ENCODE data around the gene IGLL1.

IGLL1 gene

DNA sequence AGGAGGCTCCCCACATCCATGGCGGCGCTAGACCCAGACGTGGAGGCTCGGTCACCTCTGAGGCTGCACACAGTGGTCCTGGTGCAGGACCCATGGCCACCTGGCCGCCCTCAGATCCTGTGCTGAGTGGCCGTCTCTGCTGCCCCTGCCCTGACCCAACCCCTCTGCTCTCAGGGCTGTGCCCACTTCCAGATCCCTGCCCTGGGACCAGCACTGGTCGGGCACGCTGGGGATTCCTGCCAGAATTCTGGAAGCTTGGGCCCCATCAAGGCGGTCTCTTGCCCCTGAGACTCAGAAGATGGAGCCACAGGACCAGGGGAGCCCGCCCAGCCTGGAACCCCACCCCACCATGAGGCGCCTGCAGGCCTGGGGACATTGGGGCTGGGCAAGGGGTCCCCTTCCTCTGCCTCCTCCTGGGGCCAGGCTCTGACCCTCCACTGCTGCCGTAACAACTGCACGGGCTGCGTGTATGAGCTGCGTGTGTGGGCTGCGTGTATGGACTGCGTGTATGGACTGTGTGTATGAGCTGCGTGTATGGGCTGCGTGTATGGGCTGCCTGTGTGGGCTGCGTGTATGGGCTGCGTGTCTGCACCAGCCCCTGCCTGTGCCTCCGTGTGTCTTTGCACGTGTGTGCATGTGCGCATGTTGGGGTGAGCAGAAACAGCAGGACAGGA is 48.7 kb downstream of the IGLL1 start:
- H3K27me3 ChIP-seq (replicated peaks; ENCODE audit: control insufficient read depth, insufficient read depth, low read length, poor library complexity, severe bottlenecking) = no peaks in the 10 kb centered on the region
- no peaks in the 10 kb centered on the region for H3K9me3 ChIP-seq (ENCODE audit: control insufficient read depth, low read length)
- no peak overlapping the region for H3K4me3 ChIP-seq (ENCODE audit: insufficient read depth, low read depth, low read length, poor library complexity, severe bottlenecking)
- H3K27ac ChIP-seq (ENCODE audit: insufficient read depth, low read length, poor library complexity, severe bottlenecking) = no peak overlapping the region
- H3K36me3 ChIP-seq (ENCODE audit: control insufficient read depth, insufficient read depth, low read length) = no peaks in the 10 kb centered on the region
- no peak for DNase-seq
- no peaks in the 10 kb centered on the region for H3K4me1 ChIP-seq (ENCODE audit: control insufficient read depth, insufficient read depth, low read length, poor library complexity, severe bottlenecking)

DNA sequence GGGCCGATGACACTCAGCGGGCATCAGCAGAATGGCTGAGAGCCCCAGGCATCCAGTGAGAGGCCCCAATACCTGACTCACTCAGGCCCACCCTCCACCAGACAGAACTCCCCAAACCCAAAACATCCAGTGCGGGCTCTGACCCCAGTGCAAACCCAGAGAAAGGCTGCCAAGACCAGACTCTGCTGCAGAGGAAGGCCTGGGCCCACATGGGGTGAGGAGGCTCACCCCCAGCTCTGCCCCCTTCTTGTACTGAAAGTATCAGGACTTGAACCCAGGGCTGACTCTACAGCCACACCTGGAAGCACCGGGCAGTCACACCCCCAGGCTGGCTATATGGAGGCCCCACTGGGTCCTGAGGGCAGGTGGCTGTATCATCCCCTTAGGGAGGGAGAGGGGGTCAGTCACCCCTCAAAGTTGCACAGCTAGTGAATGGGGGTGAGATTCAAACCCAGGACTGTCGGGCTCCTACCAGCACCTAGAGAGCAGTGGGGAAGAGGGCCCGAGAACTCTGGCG is 49.3 kb downstream of the IGLL1 start:
- no peak for DNase-seq
- Histone ChIP-seq H3K27me3 (replicated peaks; ENCODE audit: control insufficient read depth, insufficient read depth, low read length, poor library complexity, severe bottlenecking) (no peaks in the 10 kb centered on the region), H3K9me3 (ENCODE audit: control insufficient read depth, low read length) (no peaks in the 10 kb centered on the region), H3K27ac (ENCODE audit: insufficient read depth, low read length, poor library complexity, severe bottlenecking) (no peak overlapping the region), H3K36me3 (ENCODE audit: control insufficient read depth, insufficient read depth, low read length) (no peaks in the 10 kb centered on the region), H3K4me1 (ENCODE audit: control insufficient read depth, insufficient read depth, low read length, poor library complexity, severe bottlenecking) (no peaks in the 10 kb centered on the region), H3K4me3 (ENCODE audit: insufficient read depth, low read depth, low read length, poor library complexity, severe bottlenecking) (no peak overlapping the region)

DNA sequence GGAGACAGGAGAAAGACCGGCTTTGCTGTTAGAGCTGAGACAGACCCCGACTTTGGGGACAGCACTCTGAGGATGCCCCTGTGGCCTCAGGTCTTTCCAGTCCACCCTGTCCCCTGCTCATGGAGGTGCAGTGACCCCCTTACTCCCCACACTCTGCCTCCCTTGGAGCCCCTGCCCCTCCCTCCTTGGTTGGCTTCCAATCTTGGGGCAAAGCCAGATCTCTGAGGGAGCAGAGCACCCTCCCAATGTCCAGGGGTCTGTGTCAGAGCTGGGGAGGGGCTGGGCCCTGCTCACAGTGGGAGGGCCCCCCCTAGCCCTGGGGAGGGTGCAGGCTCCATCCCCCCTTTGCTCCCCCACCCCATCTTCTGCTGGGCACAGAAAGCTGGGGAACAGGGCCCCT is 50.0 kb downstream of the IGLL1 start:
- no peaks in the 10 kb centered on the region for H3K4me1 ChIP-seq (ENCODE audit: control insufficient read depth, insufficient read depth, low read length, poor library complexity, severe bottlenecking)
- H3K4me3 ChIP-seq (ENCODE audit: insufficient read depth, low read depth, low read length, poor library complexity, severe bottlenecking) = no peak overlapping the region
- DNase-seq = no peak
- no peaks in the 10 kb centered on the region for H3K36me3 ChIP-seq (ENCODE audit: control insufficient read depth, insufficient read depth, low read length)
- no peaks in the 10 kb centered on the region for H3K27me3 ChIP-seq (replicated peaks; ENCODE audit: control insufficient read depth, insufficient read depth, low read length, poor library complexity, severe bottlenecking)
- H3K9me3 ChIP-seq (ENCODE audit: control insufficient read depth, low read length) = no peaks in the 10 kb centered on the region
- H3K27ac ChIP-seq (ENCODE audit: insufficient read depth, low read length, poor library complexity, severe bottlenecking) = no peak overlapping the region

DNA sequence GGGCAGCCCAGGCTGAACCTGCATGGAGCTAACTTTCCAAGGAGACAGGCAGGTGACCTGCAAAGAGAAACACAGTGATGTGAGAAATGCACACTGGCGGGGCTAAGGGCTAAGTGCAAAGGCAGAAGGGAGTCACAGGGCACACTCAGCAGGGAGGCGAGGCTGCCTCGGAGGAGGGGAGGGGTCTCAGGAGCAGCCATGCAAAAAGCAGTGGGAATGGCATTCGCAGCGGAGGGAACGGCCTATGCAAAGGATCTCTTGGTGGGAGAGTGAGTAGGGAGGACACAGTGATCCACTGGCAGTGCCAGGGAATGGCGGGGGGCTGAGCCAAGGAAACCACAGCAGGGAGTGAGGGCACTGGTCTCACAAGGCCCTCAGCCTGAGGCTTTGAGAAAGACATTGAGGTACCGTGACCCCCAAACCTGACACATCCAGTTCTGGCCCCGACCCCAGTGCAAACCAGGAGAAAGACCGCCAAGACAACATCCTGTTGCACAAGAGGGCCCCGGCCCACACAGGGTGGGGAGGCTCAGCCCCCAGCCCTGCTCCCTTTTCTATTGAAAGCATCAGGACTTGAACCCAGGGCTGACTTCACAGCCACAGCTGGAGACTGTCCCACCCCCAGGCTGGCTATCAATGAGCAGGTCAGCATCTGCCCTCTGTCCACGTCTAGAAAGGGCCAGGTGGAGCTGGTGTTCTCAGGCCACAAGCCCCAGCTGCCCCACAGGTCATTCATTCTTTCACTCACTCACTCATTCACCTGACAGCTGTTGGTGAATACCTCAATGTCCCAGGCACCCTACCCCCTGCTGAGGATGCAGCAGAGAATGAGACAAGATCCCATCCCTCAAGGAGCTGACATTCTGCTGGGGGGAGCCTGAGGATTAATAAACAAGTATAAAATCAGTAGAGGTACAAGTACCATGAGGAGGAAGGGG is 50.7 kb downstream of the IGLL1 start:
- no peaks in the 10 kb centered on the region for H3K9me3 ChIP-seq (ENCODE audit: control insufficient read depth, low read length)
- H3K27ac ChIP-seq (ENCODE audit: insufficient read depth, low read length, poor library complexity, severe bottlenecking) = no peak overlapping the region
- no peaks in the 10 kb centered on the region for H3K36me3 ChIP-seq (ENCODE audit: control insufficient read depth, insufficient read depth, low read length)
- no peaks in the 10 kb centered on the region for H3K27me3 ChIP-seq (replicated peaks; ENCODE audit: control insufficient read depth, insufficient read depth, low read length, poor library complexity, severe bottlenecking)
- H3K4me1 ChIP-seq (ENCODE audit: control insufficient read depth, insufficient read depth, low read length, poor library complexity, severe bottlenecking) = no peaks in the 10 kb centered on the region
- no peak overlapping the region for H3K4me3 ChIP-seq (ENCODE audit: insufficient read depth, low read depth, low read length, poor library complexity, severe bottlenecking)
- no peak for DNase-seq

DNA sequence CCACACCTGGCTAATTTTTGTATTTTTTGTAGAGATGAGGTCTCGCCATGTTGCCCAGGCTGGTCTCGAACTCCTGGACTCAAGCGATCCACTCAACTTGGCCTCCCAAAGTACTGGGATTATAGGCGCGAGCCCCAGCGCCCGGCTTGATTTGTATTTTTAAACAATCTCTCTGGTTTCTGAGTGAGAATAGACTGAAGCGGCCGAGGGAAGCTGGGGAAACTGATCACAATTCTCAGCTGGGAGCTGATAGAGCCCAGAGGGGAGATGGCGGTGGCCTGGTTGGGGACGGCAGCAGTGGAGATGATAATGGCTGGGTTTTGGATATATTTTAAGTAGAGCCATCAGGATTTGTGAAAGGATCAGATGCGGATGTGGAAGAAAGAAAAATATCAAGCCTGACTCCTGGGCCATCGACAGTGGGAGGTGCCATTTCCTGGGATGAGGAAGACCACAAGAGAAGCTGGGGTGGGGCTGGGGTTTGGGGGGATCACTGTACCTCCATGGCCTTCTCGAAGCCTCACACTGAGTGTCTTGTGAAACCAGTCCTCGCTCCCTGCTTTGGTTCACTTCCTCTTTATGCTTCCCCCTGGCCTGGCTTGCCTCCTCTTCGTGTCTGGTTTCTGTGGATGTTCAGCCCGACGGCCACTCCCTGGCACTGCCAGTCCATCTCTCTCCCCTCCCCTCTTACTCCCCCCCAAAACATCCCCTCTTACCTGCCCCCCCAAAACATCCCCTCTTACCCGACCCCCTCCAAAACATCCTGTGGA is 51.9 kb downstream of the IGLL1 start:
- Histone ChIP-seq H3K4me3 (ENCODE audit: insufficient read depth, low read depth, low read length, poor library complexity, severe bottlenecking) (no peak overlapping the region), H3K27me3 (replicated peaks; ENCODE audit: control insufficient read depth, insufficient read depth, low read length, poor library complexity, severe bottlenecking) (no peaks in the 10 kb centered on the region), H3K9me3 (ENCODE audit: control insufficient read depth, low read length) (no peaks in the 10 kb centered on the region), H3K27ac (ENCODE audit: insufficient read depth, low read length, poor library complexity, severe bottlenecking) (no peak overlapping the region), H3K36me3 (ENCODE audit: control insufficient read depth, insufficient read depth, low read length) (no peaks in the 10 kb centered on the region), H3K4me1 (ENCODE audit: control insufficient read depth, insufficient read depth, low read length, poor library complexity, severe bottlenecking) (no peaks in the 10 kb centered on the region)
- no peak for DNase-seq

DNA sequence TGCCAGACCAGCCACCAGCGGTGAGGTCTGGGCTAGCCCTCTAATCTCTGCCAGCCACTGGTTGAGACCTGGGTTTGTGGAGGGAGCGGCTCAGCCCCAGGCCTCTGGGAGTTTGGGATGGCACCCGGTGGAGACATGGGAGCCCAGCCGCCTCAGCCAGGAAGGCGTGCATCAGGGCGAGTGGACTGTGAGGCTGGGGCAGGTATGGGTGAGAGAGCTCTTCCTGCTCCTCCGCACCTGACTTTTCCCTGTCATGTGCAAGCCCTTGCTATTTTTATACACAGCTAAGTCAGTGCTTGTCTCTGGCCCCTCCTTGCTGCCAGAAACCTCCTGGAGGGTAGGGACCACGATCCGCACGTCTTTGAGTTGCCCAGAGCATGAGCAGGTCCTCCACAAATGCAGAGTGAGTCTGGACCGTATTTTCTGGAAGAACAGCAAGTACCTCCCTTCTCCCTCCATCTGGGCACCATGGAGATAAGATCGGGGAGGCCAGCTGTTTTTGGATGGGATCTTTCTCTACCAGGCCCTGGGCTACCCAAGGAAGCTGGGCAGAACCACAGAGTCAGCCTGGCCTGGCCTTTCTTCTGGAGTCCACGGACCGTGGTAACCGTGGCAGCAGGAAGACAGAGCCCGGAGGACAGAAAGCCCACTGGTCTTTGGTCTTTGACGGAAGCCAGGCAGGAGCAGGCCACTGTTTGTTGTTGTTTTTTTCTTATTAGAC is 53.3 kb downstream of the IGLL1 start:
- Histone ChIP-seq H3K36me3 (ENCODE audit: control insufficient read depth, insufficient read depth, low read length) (no peaks in the 10 kb centered on the region), H3K9me3 (ENCODE audit: control insufficient read depth, low read length) (no peaks in the 10 kb centered on the region), H3K4me1 (ENCODE audit: control insufficient read depth, insufficient read depth, low read length, poor library complexity, severe bottlenecking) (peaks cover 2% of the 10 kb centered on the region), H3K27ac (ENCODE audit: insufficient read depth, low read length, poor library complexity, severe bottlenecking) (no peak overlapping the region), H3K4me3 (ENCODE audit: insufficient read depth, low read depth, low read length, poor library complexity, severe bottlenecking) (no peak overlapping the region), H3K27me3 (replicated peaks; ENCODE audit: control insufficient read depth, insufficient read depth, low read length, poor library complexity, severe bottlenecking) (no peaks in the 10 kb centered on the region)
- DNase-seq = no peak

DNA sequence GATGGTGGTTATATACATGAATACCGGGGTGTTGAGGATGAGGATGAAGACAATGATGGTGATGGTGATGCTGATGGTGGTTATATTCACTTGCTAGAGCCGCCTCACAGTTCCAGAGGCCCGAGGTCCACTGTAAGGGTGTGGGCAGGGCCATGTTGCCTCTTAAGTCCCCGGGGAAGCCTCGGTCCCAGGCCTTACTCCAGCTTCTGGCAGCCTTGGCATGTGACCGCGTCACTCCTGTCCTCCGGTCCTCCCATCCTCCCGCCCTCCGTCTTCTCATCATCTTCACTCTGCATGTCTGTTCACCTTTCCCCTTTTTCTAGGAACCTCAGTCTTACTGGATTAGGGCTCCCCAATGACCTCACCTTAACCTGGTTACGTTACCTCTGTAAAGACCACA is 54.6 kb downstream of the IGLL1 start:
- DNase-seq = no peak
- H3K27ac ChIP-seq (ENCODE audit: insufficient read depth, low read length, poor library complexity, severe bottlenecking) = no peak overlapping the region
- H3K36me3 ChIP-seq (ENCODE audit: control insufficient read depth, insufficient read depth, low read length) = no peaks in the 10 kb centered on the region
- no peak overlapping the region for H3K4me3 ChIP-seq (ENCODE audit: insufficient read depth, low read depth, low read length, poor library complexity, severe bottlenecking)
- peaks cover 9% of the 10 kb centered on the region for H3K4me1 ChIP-seq (ENCODE audit: control insufficient read depth, insufficient read depth, low read length, poor library complexity, severe bottlenecking)
- no peaks in the 10 kb centered on the region for H3K9me3 ChIP-seq (ENCODE audit: control insufficient read depth, low read length)
- no peaks in the 10 kb centered on the region for H3K27me3 ChIP-seq (replicated peaks; ENCODE audit: control insufficient read depth, insufficient read depth, low read length, poor library complexity, severe bottlenecking)

DNA sequence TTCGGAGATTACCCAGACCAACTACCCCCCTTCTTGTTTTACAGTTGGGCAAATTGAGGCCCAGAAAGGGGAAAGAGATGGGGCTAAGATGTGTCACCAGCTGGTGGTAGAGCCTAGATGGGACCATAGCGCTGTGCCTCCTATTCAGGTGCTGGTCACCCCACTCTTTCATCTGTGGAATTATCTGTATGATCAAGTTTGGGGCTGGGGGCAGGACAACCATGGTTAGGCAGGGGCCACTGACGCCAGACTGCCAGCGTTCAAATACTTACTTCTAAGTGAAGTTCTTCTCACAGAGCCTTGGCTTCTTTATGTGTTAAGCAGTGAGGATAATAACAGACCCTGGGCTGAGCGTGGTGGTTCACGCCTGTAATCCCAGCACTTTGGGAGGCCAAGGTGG is 55.9 kb downstream of the IGLL1 start:
- no peak for DNase-seq
- Histone ChIP-seq H3K4me1 (ENCODE audit: control insufficient read depth, insufficient read depth, low read length, poor library complexity, severe bottlenecking) (peaks cover 9% of the 10 kb centered on the region), H3K27me3 (replicated peaks; ENCODE audit: control insufficient read depth, insufficient read depth, low read length, poor library complexity, severe bottlenecking) (no peaks in the 10 kb centered on the region), H3K36me3 (ENCODE audit: control insufficient read depth, insufficient read depth, low read length) (no peaks in the 10 kb centered on the region), H3K4me3 (ENCODE audit: insufficient read depth, low read depth, low read length, poor library complexity, severe bottlenecking) (no peak overlapping the region), H3K9me3 (ENCODE audit: control insufficient read depth, low read length) (no peaks in the 10 kb centered on the region), H3K27ac (ENCODE audit: insufficient read depth, low read length, poor library complexity, severe bottlenecking) (no peak overlapping the region)

DNA sequence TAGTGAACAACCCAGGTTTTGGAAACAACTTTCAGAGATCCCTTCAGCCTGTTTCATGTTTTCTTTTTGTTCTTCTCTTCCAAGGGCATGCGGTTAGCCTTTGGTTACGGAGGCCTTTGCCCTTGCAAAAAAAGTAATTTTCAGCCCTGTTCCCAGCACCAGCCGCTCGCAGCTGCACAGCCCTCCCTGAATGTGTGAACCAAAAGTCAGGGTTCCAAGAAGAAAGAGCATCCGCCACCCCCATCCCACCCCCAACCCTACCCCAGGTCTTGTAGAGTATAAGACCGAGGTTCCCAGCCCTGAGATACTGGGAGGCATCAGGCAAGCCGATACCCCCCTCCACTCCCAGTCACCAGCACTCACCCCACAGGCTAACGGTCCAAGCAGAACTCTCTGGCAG is 56.4 kb downstream of the IGLL1 start:
- no peak overlapping the region for H3K27ac ChIP-seq (ENCODE audit: insufficient read depth, low read length, poor library complexity, severe bottlenecking)
- peaks cover 9% of the 10 kb centered on the region for H3K4me1 ChIP-seq (ENCODE audit: control insufficient read depth, insufficient read depth, low read length, poor library complexity, severe bottlenecking)
- H3K27me3 ChIP-seq (replicated peaks; ENCODE audit: control insufficient read depth, insufficient read depth, low read length, poor library complexity, severe bottlenecking) = no peaks in the 10 kb centered on the region
- H3K4me3 ChIP-seq (ENCODE audit: insufficient read depth, low read depth, low read length, poor library complexity, severe bottlenecking) = no peak overlapping the region
- H3K36me3 ChIP-seq (ENCODE audit: control insufficient read depth, insufficient read depth, low read length) = no peaks in the 10 kb centered on the region
- H3K9me3 ChIP-seq (ENCODE audit: control insufficient read depth, low read length) = no peaks in the 10 kb centered on the region
- DNase-seq = no peak

All from effector memory CD4-positive, alpha-beta T cell (primary cell).